22Rv1 (cell line): ENCODE measurements around the gene DESI1.
"Not testable (repeated sequence)": the region's sequence is repeated elsewhere in the genome, so short reads cannot be mapped to it uniquely, and the experiment has no call there.

Experiments used
- H3K27ac ChIP-seq: fragments of 450-650 bp; 2 replicates; pipeline ENCODE4 v1.5.1; 2017
- CTCF ChIP-seq: fragments of 450-650 bp; IDR thresholded peaks from 2 replicates; pipeline ENCODE4 v1.5.1; 2017; ENCODE audit warnings: mild to moderate bottlenecking
- ZFX ChIP-seq: fragments of 450-650 bp; IDR thresholded peaks from 2 replicates; pipeline ENCODE4 v1.6.1; 2017; ENCODE audit warnings: antibody characterized with exemption, borderline replicate concordance

Gene DESI1

GRCh38 chr22:41562461-41562860 lies 58.4 kb downstream of the DESI1 start:
- H3K27ac ChIP-seq: no peak overlapping the region
- no peak for TF ChIP-seq ZFX
- TF ChIP-seq CTCF: no peak

GRCh38 chr22:41561788-41562187 lies 59.1 kb downstream of the DESI1 start:
- TF ChIP-seq CTCF: no peak
- no peak for TF ChIP-seq ZFX
- H3K27ac ChIP-seq: no peak overlapping the region

- no peak overlapping the region for H3K27ac ChIP-seq
- TF ChIP-seq CTCF (no peak), ZFX (no peak)
These were observed 59.5 kb downstream of the DESI1 start for GRCh38 chr22:41561335-41561734.

GRCh38 chr22:41560095-41560471 lies 60.8 kb downstream of the DESI1 start:
- TF ChIP-seq CTCF (no peak), ZFX (no peak)
- no peak overlapping the region for H3K27ac ChIP-seq

- H3K27ac ChIP-seq: not testable (repeated sequence)
These were observed 62.6 kb downstream of the DESI1 start for GRCh38 chr22:41558241-41558630.

- no peak overlapping the region for H3K27ac ChIP-seq
- no peak for TF ChIP-seq CTCF
- TF ChIP-seq ZFX: no peak
These were observed 63.2 kb downstream of the DESI1 start for GRCh38 chr22:41557401-41558240.

- TF ChIP-seq CTCF: no peak
- TF ChIP-seq ZFX: no peak
- H3K27ac ChIP-seq: no peak overlapping the region
These were observed 64.3 kb downstream of the DESI1 start for GRCh38 chr22:41556561-41556960.
